GM12892 (cell line): ENCODE measurements around the gene FILIP1L.

Experiments
- POLR2AphosphoS5 ChIP-seq: IDR thresholded peaks from 2 replicates; pipeline ENCODE4 v1.6.1; 2011; ENCODE audit warnings: low read depth, low read length, control low read depth
- TAF1 ChIP-seq: IDR thresholded peaks from 2 replicates; pipeline ENCODE4 v1.6.1; 2011; ENCODE audit warnings: low read depth, mild to moderate bottlenecking, control low read depth, low read length, borderline replicate concordance

- TF ChIP-seq POLR2AphosphoS5 (no peak), TAF1 (no peak)
Measured at GRCh38 chr3:100079328-100079727, 35.0 kb downstream of the FILIP1L start.
